ENCODE data around the gene NUDCD3.
A peak's percentile ranks its signal among the peaks of the same experiment; 100 is the strongest.

The NUDCD3 gene

GRCh38 chr7:44498230-44498954 is 7.9 kb upstream of the NUDCD3 start:
- no peak for DNase-seq (ENCODE audit: low read depth)
- no peak overlapping the region for H3K4me3 ChIP-seq (ENCODE audit: low read depth, low read length)
- TF ChIP-seq CTCF (IDR thresholded peaks at IDR 0.05; ENCODE audit: low read depth, low read length, missing control alignments), result no peak

GRCh38 chr7:44497155-44498027 is 6.9 kb upstream of the NUDCD3 start:
- no peak for TF ChIP-seq CTCF (IDR thresholded peaks at IDR 0.05; ENCODE audit: low read depth, low read length, missing control alignments)
- no peak for DNase-seq (ENCODE audit: low read depth)
- no peak overlapping the region for H3K4me3 ChIP-seq (ENCODE audit: low read depth, low read length)

DNA sequence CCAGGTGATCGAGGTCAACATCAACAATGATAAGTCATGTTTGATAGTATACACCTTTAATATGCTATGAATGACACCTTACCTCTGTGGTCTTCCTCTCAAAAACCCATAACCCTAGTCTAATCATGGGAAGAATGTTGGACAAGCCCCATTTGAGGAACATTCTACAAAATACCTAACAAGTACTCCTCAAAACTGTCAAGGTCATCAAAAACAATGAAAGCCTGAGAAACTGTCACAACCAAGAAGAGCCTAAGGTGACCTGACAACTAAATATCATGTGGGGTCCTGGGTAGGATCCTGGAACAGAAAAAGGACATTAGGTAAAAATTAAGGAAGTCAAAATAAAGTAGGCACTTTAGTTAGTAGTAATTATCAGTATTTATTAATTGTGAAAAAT is 5.9 kb upstream of the NUDCD3 start:
- no peak for TF ChIP-seq CTCF (IDR thresholded peaks at IDR 0.05; ENCODE audit: low read depth, low read length, missing control alignments)
- no peak overlapping the region for H3K4me3 ChIP-seq (ENCODE audit: low read depth, low read length)
- no peak for DNase-seq (ENCODE audit: low read depth)

GRCh38 chr7:44494960-44495359 is 4.5 kb upstream of the NUDCD3 start:
- H3K4me3 ChIP-seq (ENCODE audit: low read depth, low read length), result no peak overlapping the region

DNA sequence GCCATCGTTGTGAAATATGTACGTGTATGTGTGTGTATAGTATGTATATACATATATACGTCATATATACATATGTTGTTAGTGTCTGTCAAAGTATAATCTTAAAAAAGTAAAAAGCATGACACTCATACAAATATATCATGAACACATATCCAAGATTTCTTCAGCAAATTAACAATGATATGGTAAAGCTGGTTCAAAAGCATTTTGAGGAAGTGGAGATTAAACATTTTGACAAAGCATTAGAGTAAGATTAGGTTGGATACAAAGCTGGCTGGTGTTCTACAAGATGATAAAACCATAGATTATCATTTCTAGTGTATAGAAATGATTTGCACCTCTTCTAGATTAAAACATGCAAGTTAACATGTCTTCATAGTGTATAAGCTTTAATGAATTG is 771 bp upstream of the NUDCD3 start:
- H3K4me3 ChIP-seq (ENCODE audit: low read depth, low read length), result peak overlapping the region; percentile 75
- TF ChIP-seq CTCF (IDR thresholded peaks at IDR 0.05; ENCODE audit: low read depth, low read length, missing control alignments), result no peak
- no peak for DNase-seq (ENCODE audit: low read depth)

More at GRCh38 chr7:44494960-44495359, 4.5 kb upstream of the NUDCD3 start:
- DNase-seq (ENCODE audit: low read depth), result no peak
- no peak for TF ChIP-seq CTCF (IDR thresholded peaks at IDR 0.05; ENCODE audit: low read depth, low read length, missing control alignments)

GRCh38 chr7:44489955-44490350 is 505 bp downstream of the NUDCD3 start:
- no peak for TF ChIP-seq CTCF (IDR thresholded peaks at IDR 0.05; ENCODE audit: low read depth, low read length, missing control alignments)

More at GRCh38 chr7:44489955-44490350, 505 bp downstream of the NUDCD3 start:
- DNase-seq (ENCODE audit: low read depth), result peak; percentile 16
- peak overlapping the region; percentile 75 for H3K4me3 ChIP-seq (ENCODE audit: low read depth, low read length)
